Lower lobe of right lung (tissue), 2 donors: ENCODE results near the gene HERC3. TPM values are rescaled to one million over a fixed set of nuclear protein-coding genes. Genes with fewer than 3 reads are reported as not detected.
A peak's percentile ranks its signal among the peaks of the same experiment; 100 is the strongest.

Experiments used
- ATAC-seq, 2 donors: fragments of 200-7000 bp; cut with Tn5 transposase; one replicate each; pipeline ENCODE4 v1.9.1; 2020 to 2022; ENCODE audit warnings: mild to moderate bottlenecking in 2 of 2, moderate library complexity in 2 of 2
- DNase-seq: peaks from one replicate; pipeline ENCODE4 v3.0.0-alpha.2; 2020
- H3K27ac ChIP-seq: fragments of 200-600 bp; one replicate; pipeline ENCODE4 v1.8.0; 2022
- H3K27me3 ChIP-seq: fragments of 200-600 bp; one replicate; pipeline ENCODE4 v1.8.0; 2022; ENCODE audit warnings: low read depth
- H3K36me3 ChIP-seq: fragments of 200-600 bp; one replicate; pipeline ENCODE4 v1.8.0; 2022; ENCODE audit warnings: mild to moderate bottlenecking
- H3K4me1 ChIP-seq: fragments of 200-600 bp; one replicate; pipeline ENCODE4 v1.8.0; 2022
- H3K4me3 ChIP-seq: fragments of 200-600 bp; one replicate; pipeline ENCODE4 v1.8.0; 2022; ENCODE audit warnings: mild to moderate bottlenecking
- H3K9me3 ChIP-seq: fragments of 200-600 bp; one replicate; pipeline ENCODE4 v1.8.0; 2022
- CTCF ChIP-seq: fragments of 200-600 bp; IDR thresholded peaks from one replicate; pipeline ENCODE4 v1.8.0; 2022; ENCODE audit warnings: antibody characterized with exemption, mild to moderate bottlenecking
- intact Hi-C: fragments of 100-400 bp; cut with DNase I; formaldehyde crosslinking; loops from one replicate; pipeline ENCODE4 v1.11.0; 2022
- total RNA-seq: library from RNA; stranded (reverse); fragmentation: NEBNext Ultra II Directional; extraction: Animal tissue kit (Norgen Biotek cat#: 25700); gene quantifications from one replicate; pipeline ENCODE4 v1.2.1, GENCODE V29; 2021
- donor health status: DM: no; HTN: yes; CAD: no; lungs with severe emphysema.

The HERC3 gene
- total RNA-seq, 1 donor from 2014 or later: 54.1 TPM

GRCh38 chr4:88719381-88719780 is 127.1 kb downstream of the HERC3 start:
- no peak for ATAC-seq
- Histone ChIP-seq H3K4me1 (peaks cover 13% of the 10 kb centered on the region), H3K36me3 (peaks cover 66% of the 10 kb centered on the region), H3K27ac (no peak overlapping the region), H3K9me3 (peaks cover 15% of the 10 kb centered on the region), H3K4me3 (no peak overlapping the region), H3K27me3 (no peaks in the 10 kb centered on the region)
- intact Hi-C loops: no loop called here
- no peak for DNase-seq
- TF ChIP-seq CTCF: no peak

- peaks cover 13% of the 10 kb centered on the region for H3K4me1 ChIP-seq
- H3K4me3 ChIP-seq: no peak overlapping the region
- no peak for TF ChIP-seq CTCF
- DNase-seq (no peak), ATAC-seq (no peak)
- H3K27me3 ChIP-seq: no peaks in the 10 kb centered on the region
- peaks cover 15% of the 10 kb centered on the region for H3K9me3 ChIP-seq
- intact Hi-C loops: no loop called here
- H3K27ac ChIP-seq: no peak overlapping the region
- peaks cover 79% of the 10 kb centered on the region for H3K36me3 ChIP-seq
Observed at GRCh38 chr4:88720451-88721428, 128.5 kb downstream of the HERC3 start.

- ATAC-seq (no peak), DNase-seq (no peak)
- TF ChIP-seq CTCF: no peak
- Histone ChIP-seq H3K27ac (no peak overlapping the region), H3K36me3 (peaks cover 90% of the 10 kb centered on the region), H3K4me1 (peaks cover 13% of the 10 kb centered on the region), H3K27me3 (no peaks in the 10 kb centered on the region), H3K4me3 (no peak overlapping the region), H3K9me3 (peaks cover 7% of the 10 kb centered on the region)
- intact Hi-C loops: no loop called here
Observed at GRCh38 chr4:88722276-88722780, 130.0 kb downstream of the HERC3 start.

- ATAC-seq (peak; percentile 52 to 64), DNase-seq (no peak)
- Histone ChIP-seq H3K9me3 (peaks cover 2% of the 10 kb centered on the region), H3K4me3 (no peak overlapping the region), H3K27me3 (no peaks in the 10 kb centered on the region), H3K27ac (no peak overlapping the region), H3K36me3 (peaks cover 90% of the 10 kb centered on the region), H3K4me1 (peaks cover 13% of the 10 kb centered on the region)
- intact Hi-C loops: no loop called here
- no peak for TF ChIP-seq CTCF
Observed at GRCh38 chr4:88722828-88723227, 130.5 kb downstream of the HERC3 start.

DNA sequence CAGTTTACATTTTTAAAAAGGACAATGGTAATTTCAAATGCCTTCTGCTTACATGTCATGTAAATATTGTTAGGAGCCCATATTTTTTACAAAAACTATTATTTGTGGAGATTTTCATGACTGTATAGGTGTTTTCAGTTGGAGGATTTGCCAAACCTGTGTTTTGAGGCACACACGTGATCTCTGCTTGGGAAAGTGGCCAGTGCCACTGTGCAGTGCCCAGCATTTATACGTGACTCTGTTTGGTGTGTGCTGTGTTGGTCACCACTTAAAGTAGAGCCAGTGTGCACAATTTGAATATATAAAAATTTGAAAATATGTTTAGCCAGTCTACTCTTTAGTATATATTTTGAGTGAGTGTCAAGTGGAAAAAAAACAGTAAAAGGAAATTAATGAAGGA is 132.1 kb downstream of the HERC3 start:
- H3K4me3 ChIP-seq: no peak overlapping the region
- H3K36me3 ChIP-seq: peaks cover 94% of the 10 kb centered on the region
- ATAC-seq (no peak), DNase-seq (no peak)
- TF ChIP-seq CTCF: no peak
- peaks cover 11% of the 10 kb centered on the region for H3K4me1 ChIP-seq
- no peak overlapping the region for H3K27ac ChIP-seq
- H3K9me3 ChIP-seq: no peaks in the 10 kb centered on the region
- H3K27me3 ChIP-seq: no peaks in the 10 kb centered on the region
- intact Hi-C loops: no loop called here
